GM21515 (cell line): ENCODE measurements around the gene ETFA.

Experiments
- ATAC-seq: cut with Tn5 transposase; IDR thresholded peaks from one replicate; pipeline ENCODE4 v1.9.1; 2021; ENCODE audit not compliant: unreplicated experiment

Gene ETFA

DNA sequence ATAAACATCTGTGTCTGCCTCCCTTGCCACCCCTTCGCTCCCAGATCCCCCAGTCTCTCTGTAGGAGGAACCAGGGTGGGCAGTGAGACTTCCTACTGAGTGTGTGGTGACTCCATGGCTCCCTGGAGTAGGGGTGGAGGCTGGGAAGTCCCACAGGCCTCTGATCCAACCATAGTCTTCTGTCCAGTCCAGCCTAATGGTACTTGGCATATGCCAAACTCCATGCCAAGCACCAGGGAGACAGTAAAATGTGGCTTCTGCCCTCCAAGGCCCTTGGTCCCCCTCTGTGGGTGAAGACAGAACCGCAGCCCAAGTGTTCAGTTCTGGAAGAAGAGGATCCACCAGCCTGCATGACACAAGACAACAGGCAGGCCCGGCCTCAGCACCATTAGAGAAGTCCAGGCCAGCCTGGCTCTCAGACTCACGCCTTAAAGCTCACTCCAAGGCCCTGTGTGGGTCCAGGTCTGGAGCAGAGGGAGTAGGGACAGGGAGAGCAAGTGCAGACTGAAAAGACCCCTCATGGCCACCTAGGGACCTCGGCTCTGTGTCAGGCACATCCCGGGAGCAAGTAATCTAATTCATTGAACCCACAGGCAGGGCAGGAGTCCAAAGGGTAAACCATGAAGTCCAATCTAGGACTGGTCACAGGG is 112.7 kb downstream of the ETFA start:
- no peak for ATAC-seq

- no peak for ATAC-seq
Observed at GRCh38 chr15:76197703-76198455, 113.4 kb downstream of the ETFA start.

- no peak for ATAC-seq
Observed at GRCh38 chr15:76196269-76197231, 114.7 kb downstream of the ETFA start.

DNA sequence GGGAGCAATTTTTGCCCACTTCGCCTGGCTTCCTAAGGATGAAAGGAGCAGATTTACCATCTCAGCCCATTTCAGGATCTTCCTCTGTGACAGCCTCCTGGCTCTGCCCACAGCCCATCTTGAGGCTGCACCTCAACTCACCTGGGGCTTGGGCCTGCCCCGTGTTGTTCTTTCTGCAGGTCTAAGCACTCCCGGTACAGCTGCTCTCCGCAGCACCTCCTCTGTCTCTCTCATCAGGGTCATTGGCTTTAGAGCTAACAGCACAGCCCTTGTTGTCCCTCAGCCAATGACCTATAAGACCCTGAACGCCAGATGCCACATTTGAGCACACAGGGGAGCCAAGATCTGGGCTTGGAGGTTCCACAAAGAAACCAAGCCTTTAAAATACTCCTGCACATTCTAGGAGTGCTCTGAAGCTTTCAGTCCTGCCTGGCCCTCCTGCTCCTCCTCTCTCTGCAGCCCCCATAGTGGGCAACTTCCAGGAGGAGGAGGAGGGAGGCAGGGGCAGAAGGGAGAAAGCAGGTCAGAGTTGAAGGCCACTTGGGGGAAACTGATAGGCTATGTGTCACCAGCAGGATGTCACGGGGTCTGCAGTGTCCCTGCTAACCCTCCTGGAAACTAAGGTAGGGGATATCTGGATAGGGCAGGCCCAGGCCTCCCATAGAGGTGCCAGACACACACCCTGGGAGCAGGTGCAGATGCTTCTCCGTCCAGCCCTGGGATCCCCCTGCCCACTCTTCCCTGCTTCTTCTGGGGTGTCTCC is 115.6 kb downstream of the ETFA start:
- no peak for ATAC-seq

- ATAC-seq, result no peak
Observed at GRCh38 chr15:76193934-76194333, 117.3 kb downstream of the ETFA start.

DNA sequence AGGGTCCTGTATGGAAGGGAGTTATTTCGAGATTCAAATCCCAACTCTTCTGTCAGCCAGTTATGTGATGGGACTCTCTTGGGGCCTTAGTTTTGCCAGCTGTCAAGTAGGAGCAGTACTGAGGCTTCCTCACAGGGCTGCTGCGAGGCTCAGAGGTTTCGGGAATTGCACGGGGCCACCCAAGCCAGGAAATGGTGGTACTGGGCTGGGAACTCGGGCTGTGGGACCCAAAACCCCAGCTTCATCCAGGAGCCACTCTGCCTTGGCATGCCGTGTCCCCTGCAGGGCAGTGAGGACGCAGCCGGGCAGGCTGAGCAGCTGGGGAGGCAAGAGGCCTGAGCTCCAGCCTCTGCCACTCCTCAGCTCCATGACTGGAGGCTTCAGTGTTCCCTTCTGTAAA is 118.6 kb downstream of the ETFA start:
- no peak for ATAC-seq

GRCh38 chr15:76191539-76192244 is 119.6 kb downstream of the ETFA start:
- no peak for ATAC-seq

DNA sequence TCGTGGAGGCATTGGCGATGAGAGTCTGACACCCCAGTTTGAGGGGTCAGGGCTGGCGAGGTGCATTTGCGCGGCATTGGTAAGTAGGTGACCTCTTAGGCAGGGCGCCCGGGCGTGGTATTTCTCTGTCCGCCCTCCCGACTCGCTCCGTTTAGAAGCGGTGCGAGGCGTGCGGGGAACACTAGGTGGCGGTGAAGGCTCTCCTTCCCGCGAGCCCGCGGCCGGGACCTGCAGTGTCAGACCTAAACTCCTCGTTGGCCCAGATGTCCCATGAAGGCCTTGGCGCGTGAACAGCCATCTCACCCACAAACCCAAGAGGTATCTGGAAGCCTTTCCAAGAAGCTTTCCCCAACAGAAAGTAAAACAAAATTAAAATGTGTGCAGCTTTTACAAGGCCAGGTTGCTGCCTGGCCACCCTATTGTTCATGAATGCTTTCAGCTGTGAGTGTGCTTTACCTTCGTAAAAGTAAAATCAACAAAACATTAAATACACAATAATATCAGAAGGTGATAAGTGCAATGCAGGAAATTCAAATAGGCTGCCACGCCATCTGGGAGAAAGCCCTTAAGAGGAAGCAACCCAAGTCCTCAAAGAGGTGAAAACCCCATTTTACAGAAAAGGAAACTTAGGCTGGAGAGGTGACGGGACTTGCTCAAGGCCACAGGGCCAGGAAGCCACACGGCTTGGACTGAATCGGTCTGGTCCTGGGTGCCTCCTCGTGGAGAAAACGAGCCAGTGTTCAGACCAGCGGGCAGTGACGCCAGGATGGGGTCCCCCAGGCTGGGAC is 120.3 kb downstream of the ETFA start:
- peak; percentile 88 for ATAC-seq

DNA sequence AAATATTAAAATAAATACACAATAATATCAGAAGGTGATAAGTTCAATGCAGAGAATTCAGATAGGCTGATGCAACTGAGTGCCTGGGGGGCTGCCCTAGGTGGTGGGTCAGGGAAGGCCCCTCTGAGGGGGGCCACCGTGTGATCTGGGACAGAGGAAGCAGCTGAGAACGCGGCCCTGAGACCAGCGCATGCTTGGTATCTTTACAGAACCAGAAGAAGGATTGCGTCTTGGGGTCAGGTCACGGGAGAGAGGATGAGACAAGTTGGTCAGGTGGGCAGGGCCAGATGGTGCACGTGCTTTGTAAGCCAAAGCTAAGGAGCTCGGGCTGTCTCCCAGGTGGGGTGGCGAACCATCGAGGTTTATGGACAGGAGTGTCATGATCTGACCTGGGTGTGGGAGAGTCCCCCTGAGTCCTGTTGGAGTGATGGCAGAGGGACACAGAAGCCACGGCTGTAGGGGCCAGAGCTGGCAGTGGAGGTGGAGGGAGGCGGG is 121.2 kb downstream of the ETFA start:
- ATAC-seq, result no peak

- ATAC-seq, result no peak
Observed at GRCh38 chr15:76189106-76189505, 122.2 kb downstream of the ETFA start.

DNA sequence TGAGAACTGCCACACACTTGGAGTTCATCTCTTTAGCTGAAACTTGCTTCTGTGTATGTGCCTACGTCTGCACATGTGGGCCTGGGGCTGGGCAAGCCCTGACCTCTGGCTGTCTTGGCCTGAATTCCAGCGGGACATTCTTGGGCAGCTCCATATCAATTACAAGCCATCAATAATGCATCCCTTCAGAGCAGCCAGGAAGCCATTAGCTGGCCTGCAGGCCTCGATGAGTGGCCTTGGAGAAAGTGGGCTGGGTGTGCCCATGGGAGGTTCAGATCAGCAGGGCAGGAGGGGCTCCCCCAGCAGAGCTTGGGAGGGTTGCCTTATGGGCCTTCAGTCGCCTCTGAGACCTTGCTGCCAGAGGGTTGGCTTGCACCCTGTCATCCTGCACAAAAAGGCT is 124.1 kb downstream of the ETFA start:
- ATAC-seq, result no peak

- no peak for ATAC-seq
Observed at GRCh38 chr15:76185716-76186115, 125.6 kb downstream of the ETFA start.

- ATAC-seq, result no peak
Observed at GRCh38 chr15:76184650-76185035, 126.6 kb downstream of the ETFA start.

GRCh38 chr15:76183930-76184649 is 127.2 kb downstream of the ETFA start:
- ATAC-seq, result no peak

- peak; percentile 77 for ATAC-seq
Observed at GRCh38 chr15:76181705-76182107, 129.6 kb downstream of the ETFA start.

DNA sequence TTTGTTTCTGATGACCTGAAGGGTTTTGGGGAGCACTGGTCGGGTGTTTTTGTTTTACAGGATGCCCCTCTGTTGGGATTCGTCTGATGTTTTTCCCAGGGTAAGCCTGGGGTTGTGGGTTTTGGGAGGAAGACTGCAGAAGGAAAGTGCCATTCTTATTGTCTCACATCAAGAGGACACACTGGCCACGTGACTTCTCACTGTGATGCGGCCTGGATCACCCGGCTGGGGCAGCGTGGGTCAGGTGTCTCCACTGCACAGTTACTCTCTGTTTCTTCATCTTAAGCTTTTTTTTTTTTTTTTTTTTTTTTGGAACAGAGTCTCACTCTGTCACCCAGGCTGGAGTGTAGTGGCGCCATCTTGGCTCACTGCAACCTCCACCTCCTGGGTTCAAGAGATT is 130.9 kb downstream of the ETFA start:
- no peak for ATAC-seq

- ATAC-seq, result no peak
Observed at GRCh38 chr15:76179023-76179422, 132.2 kb downstream of the ETFA start.

DNA sequence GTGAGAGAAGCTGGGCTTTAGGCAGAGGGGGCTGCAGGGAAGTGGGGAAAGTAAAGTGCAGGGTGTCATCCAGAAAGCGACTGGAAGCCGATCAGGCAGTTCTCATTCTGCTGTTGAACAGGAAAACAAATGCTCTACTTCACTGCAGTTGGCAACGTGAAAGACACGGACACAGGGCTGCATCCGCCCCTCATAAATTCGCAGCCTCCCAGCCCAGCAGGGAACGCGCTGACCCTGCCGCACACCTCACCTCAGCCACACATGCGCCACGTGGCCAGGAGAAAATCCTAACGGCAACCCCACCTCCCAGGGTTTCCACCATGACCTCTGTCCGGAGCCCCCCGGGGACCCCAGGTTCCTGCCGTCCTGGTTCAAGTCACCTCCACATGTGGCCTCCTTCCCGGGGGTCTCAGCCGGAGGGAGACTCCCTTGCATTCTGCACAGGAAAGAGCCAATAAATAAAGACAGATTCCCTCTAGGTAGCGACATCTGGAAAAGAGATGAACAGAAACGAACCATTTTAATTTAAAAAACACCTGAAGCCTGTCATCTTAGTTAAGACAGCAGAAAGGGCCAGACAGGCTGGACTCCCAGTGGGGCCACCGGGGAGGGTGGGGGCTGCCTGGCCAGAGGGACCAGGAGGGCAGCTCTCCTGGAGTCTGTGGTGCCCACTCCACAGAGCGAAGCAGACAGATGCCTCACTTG is 132.8 kb downstream of the ETFA start:
- no peak for ATAC-seq
